Measurements from ENCODE around the gene CCDC85C. TPM values are rescaled to one million over a fixed set of nuclear protein-coding genes. Genes with fewer than 3 reads are reported as not detected.

Gene CCDC85C
- total and polyA plus RNA-seq, 2 experiments from 2014 or later: 4.5 to 24.9 TPM

- H3K4me3 Mint-ChIP-seq: no peak overlapping the region
- peaks cover 59% of the 10 kb centered on the region for H3K79me2 ChIP-seq (replicated peaks; ENCODE audit: insufficient read depth)
- no peaks in the 10 kb centered on the region for H3K9me3 Mint-ChIP-seq
- no peaks in the 10 kb centered on the region for H3K27me3 ChIP-seq (ENCODE audit: insufficient read depth)
- H4K20me1 ChIP-seq (replicated peaks; ENCODE audit: insufficient read depth): no peaks in the 10 kb centered on the region; the same call in 1 of the 2 replicates
- H3K4me2 ChIP-seq: no peak overlapping the region
- peaks cover 19% of the 10 kb centered on the region for H3K27me3 Mint-ChIP-seq (ENCODE audit: insufficient read depth, low read depth, poor library complexity)
- no peak overlapping the region for H3K4me3 ChIP-seq
- H2AFZ ChIP-seq: no peak overlapping the region
- H3K27ac Mint-ChIP-seq: no peak overlapping the region
- H3K4me1 ChIP-seq (ENCODE audit: insufficient read depth): peaks cover 6% of the 10 kb centered on the region
- H3K36me3 Mint-ChIP-seq (ENCODE audit: low read depth): no peaks in the 10 kb centered on the region
- ATAC-seq (no peak), DNase-seq (ENCODE audit: low spot score) (no peak)
- H3K27ac ChIP-seq (ENCODE audit: low read depth): no peak overlapping the region
- no peaks in the 10 kb centered on the region for H3F3A ChIP-seq (replicated peaks; ENCODE audit: low read depth)
- TF ChIP-seq ETS1 (IDR thresholded peaks at IDR 0.05) (no peak), JUNB (IDR thresholded peaks at IDR 0.05; ENCODE audit: unreplicated experiment) (no peak), CREB1 (CRISPR knock-in tag; IDR thresholded peaks at IDR 0.05; ENCODE audit: low read depth) (no peak), POLR2AphosphoS5 (IDR thresholded peaks at IDR 0.05; ENCODE audit: low read depth) (no peak), STAT1 (IDR thresholded peaks at IDR 0.05; ENCODE audit: unreplicated experiment) (no peak)
- TF ChIP-seq, protein P1, sequence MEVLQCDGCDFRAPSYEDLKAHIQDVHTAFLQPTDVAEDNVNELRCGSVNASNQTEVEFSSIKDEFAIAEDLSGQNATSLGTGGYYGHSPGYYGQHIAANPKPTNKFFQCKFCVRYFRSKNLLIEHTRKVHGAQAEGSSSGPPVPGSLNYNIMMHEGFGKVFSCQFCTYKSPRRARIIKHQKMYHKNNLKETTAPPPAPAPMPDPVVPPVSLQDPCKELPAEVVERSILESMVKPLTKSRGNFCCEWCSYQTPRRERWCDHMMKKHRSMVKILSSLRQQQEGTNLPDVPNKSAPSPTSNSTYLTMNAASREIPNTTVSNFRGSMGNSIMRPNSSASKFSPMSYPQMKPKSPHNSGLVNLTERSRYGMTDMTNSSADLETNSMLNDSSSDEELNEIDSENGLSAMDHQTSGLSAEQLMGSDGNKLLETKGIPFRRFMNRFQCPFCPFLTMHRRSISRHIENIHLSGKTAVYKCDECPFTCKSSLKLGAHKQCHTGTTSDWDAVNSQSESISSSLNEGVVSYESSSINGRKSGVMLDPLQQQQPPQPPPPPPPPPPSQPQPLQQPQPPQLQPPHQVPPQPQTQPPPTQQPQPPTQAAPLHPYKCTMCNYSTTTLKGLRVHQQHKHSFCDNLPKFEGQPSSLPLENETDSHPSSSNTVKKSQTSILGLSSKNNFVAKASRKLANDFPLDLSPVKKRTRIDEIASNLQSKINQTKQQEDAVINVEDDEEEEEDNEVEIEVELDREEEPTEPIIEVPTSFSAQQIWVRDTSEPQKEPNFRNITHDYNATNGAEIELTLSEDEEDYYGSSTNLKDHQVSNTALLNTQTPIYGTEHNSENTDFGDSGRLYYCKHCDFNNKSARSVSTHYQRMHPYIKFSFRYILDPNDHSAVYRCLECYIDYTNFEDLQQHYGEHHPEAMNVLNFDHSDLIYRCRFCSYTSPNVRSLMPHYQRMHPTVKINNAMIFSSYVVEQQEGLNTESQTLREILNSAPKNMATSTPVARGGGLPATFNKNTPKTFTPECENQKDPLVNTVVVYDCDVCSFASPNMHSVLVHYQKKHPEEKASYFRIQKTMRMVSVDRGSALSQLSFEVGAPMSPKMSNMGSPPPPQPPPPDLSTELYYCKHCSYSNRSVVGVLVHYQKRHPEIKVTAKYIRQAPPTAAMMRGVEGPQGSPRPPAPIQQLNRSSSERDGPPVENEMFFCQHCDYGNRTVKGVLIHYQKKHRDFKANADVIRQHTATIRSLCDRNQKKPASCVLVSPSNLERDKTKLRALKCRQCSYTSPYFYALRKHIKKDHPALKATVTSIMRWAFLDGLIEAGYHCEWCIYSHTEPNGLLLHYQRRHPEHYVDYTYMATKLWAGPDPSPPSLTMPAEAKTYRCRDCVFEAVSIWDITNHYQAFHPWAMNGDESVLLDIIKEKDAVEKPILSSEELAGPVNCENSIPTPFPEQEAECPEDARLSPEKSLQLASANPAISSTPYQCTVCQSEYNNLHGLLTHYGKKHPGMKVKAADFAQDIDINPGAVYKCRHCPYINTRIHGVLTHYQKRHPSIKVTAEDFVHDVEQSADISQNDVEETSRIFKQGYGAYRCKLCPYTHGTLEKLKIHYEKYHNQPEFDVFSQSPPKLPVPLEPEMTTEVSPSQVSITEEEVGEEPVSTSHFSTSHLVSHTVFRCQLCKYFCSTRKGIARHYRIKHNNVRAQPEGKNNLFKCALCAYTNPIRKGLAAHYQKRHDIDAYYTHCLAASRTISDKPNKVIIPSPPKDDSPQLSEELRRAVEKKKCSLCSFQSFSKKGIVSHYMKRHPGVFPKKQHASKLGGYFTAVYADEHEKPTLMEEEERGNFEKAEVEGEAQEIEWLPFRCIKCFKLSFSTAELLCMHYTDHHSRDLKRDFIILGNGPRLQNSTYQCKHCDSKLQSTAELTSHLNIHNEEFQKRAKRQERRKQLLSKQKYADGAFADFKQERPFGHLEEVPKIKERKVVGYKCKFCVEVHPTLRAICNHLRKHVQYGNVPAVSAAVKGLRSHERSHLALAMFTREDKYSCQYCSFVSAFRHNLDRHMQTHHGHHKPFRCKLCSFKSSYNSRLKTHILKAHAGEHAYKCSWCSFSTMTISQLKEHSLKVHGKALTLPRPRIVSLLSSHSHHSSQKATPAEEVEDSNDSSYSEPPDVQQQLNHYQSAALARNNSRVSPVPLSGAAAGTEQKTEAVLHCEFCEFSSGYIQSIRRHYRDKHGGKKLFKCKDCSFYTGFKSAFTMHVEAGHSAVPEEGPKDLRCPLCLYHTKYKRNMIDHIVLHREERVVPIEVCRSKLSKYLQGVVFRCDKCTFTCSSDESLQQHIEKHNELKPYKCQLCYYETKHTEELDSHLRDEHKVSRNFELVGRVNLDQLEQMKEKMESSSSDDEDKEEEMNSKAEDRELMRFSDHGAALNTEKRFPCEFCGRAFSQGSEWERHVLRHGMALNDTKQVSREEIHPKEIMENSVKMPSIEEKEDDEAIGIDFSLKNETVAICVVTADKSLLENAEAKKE (CRISPR knock-in tag; IDR thresholded peaks at IDR 0.05): no peak
- TF ChIP-seq, protein P2, sequence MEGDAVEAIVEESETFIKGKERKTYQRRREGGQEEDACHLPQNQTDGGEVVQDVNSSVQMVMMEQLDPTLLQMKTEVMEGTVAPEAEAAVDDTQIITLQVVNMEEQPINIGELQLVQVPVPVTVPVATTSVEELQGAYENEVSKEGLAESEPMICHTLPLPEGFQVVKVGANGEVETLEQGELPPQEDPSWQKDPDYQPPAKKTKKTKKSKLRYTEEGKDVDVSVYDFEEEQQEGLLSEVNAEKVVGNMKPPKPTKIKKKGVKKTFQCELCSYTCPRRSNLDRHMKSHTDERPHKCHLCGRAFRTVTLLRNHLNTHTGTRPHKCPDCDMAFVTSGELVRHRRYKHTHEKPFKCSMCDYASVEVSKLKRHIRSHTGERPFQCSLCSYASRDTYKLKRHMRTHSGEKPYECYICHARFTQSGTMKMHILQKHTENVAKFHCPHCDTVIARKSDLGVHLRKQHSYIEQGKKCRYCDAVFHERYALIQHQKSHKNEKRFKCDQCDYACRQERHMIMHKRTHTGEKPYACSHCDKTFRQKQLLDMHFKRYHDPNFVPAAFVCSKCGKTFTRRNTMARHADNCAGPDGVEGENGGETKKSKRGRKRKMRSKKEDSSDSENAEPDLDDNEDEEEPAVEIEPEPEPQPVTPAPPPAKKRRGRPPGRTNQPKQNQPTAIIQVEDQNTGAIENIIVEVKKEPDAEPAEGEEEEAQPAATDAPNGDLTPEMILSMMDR (conservative IDR thresholded peaks at IDR 0.05; ENCODE audit: low read depth in 2 of 2): no peak
- TF ChIP-seq, protein P3, sequence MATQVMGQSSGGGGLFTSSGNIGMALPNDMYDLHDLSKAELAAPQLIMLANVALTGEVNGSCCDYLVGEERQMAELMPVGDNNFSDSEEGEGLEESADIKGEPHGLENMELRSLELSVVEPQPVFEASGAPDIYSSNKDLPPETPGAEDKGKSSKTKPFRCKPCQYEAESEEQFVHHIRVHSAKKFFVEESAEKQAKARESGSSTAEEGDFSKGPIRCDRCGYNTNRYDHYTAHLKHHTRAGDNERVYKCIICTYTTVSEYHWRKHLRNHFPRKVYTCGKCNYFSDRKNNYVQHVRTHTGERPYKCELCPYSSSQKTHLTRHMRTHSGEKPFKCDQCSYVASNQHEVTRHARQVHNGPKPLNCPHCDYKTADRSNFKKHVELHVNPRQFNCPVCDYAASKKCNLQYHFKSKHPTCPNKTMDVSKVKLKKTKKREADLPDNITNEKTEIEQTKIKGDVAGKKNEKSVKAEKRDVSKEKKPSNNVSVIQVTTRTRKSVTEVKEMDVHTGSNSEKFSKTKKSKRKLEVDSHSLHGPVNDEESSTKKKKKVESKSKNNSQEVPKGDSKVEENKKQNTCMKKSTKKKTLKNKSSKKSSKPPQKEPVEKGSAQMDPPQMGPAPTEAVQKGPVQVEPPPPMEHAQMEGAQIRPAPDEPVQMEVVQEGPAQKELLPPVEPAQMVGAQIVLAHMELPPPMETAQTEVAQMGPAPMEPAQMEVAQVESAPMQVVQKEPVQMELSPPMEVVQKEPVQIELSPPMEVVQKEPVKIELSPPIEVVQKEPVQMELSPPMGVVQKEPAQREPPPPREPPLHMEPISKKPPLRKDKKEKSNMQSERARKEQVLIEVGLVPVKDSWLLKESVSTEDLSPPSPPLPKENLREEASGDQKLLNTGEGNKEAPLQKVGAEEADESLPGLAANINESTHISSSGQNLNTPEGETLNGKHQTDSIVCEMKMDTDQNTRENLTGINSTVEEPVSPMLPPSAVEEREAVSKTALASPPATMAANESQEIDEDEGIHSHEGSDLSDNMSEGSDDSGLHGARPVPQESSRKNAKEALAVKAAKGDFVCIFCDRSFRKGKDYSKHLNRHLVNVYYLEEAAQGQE (IDR thresholded peaks at IDR 0.05; ENCODE audit: unreplicated experiment): no peak
- peaks cover 46% of the 10 kb centered on the region for H3K4me1 Mint-ChIP-seq
- H3K9me2 ChIP-seq (ENCODE audit: insufficient read depth): no peaks in the 10 kb centered on the region
- no peaks in the 10 kb centered on the region for H3K36me3 ChIP-seq (ENCODE audit: insufficient read depth)
These were observed 64.5 kb downstream of the CCDC85C start for GRCh38 chr14:99539491-99539890.
